SK-N-SH treated with all-trans-retinoic acid at 6 μM for 48 hours (cell line): ENCODE data around the gene SMIM13.

Experiments used
- ATAC-seq: fragments of 200-7000 bp; cut with Tn5 transposase; 3 replicates; pipeline ENCODE4 v1.9.1; 2020; ENCODE audit warnings: mild to moderate bottlenecking, moderate library complexity
- ARNTL ChIP-seq: fragments of 450-650 bp; formaldehyde crosslinking; IDR thresholded peaks from 2 replicates; pipeline ENCODE4 v1.5.0; 2020; ENCODE audit warnings: low read depth, mild to moderate bottlenecking, moderate library complexity, borderline replicate concordance
- BACH2 ChIP-seq: fragments of 250-450 bp; sonication (Bioruptor Pico); IDR thresholded peaks from 2 replicates; pipeline ENCODE4 v1.9.0; 2021; ENCODE audit warnings: mild to moderate bottlenecking, borderline replicate concordance
- CSDC2 ChIP-seq: fragments of 250-450 bp; sonication (Bioruptor Pico); IDR thresholded peaks from 2 replicates; pipeline ENCODE4 v1.5.0; 2020; ENCODE audit warnings: mild to moderate bottlenecking, moderate library complexity
- GLIS3 ChIP-seq: fragments of 250-450 bp; sonication (Bioruptor Pico); IDR thresholded peaks from 2 replicates; pipeline ENCODE4 v1.5.0; 2020; ENCODE audit warnings: mild to moderate bottlenecking, moderate library complexity
- OSR1 ChIP-seq: fragments of 250-450 bp; sonication (Bioruptor Pico); IDR thresholded peaks from 2 replicates; pipeline ENCODE4 v1.8.0; 2022; ENCODE audit warnings: moderate library complexity, mild to moderate bottlenecking, inconsistent platforms
- RARB ChIP-seq: fragments of 250-450 bp; sonication (Bioruptor Pico); IDR thresholded peaks from 2 replicates; pipeline ENCODE4 v1.8.0; 2021; ENCODE audit warnings: mild to moderate bottlenecking, moderate library complexity
- SNAI2 ChIP-seq: fragments of 250-450 bp; sonication (Bioruptor Pico); IDR thresholded peaks from 2 replicates; pipeline ENCODE4 v1.5.0; 2020; ENCODE audit warnings: mild to moderate bottlenecking, moderate library complexity
- ZFP3 ChIP-seq: fragments of 250-450 bp; sonication (Bioruptor Pico); IDR thresholded peaks from 2 replicates; pipeline ENCODE4 v1.5.0; 2020; ENCODE audit warnings: mild to moderate bottlenecking, moderate library complexity
- ZFP30 ChIP-seq: fragments of 450-650 bp; formaldehyde crosslinking; IDR thresholded peaks from 2 replicates; pipeline ENCODE4 v1.5.0; 2022; ENCODE audit warnings: mild to moderate bottlenecking, moderate library complexity
- ZNF70 ChIP-seq: fragments of 450-650 bp; formaldehyde crosslinking; IDR thresholded peaks from 2 replicates; pipeline ENCODE4 v1.5.0; 2020; ENCODE audit warnings: mild to moderate bottlenecking, moderate library complexity
- ZNF8 ChIP-seq: fragments of 450-650 bp; formaldehyde crosslinking; IDR thresholded peaks from 2 replicates; pipeline ENCODE4 v1.5.0; 2020; ENCODE audit warnings: mild to moderate bottlenecking, moderate library complexity
- TF ChIP-seq, protein P1 (sequence below): fragments of 250-450 bp; sonication (Bioruptor Pico); IDR thresholded peaks from 2 replicates; pipeline ENCODE4 v1.5.0; 2020; ENCODE audit warnings: mild to moderate bottlenecking, moderate library complexity
- TF ChIP-seq, protein P2 (sequence below): fragments of 250-450 bp; sonication (Bioruptor Pico); IDR thresholded peaks from 2 replicates; pipeline ENCODE4 v1.5.1; 2020; ENCODE audit warnings: low read depth, mild to moderate bottlenecking, moderate library complexity
- TF ChIP-seq, protein P3 (sequence below): fragments of 250-450 bp; sonication (Bioruptor Pico); IDR thresholded peaks from 2 replicates; pipeline ENCODE4 v1.8.0; 2021; ENCODE audit warnings: low read depth, mild to moderate bottlenecking, moderate library complexity, borderline replicate concordance
- TF ChIP-seq, protein P4 (sequence below): fragments of 250-450 bp; sonication (Bioruptor Pico); IDR thresholded peaks from 2 replicates; pipeline ENCODE4 v1.5.1; 2021; ENCODE audit warnings: mild to moderate bottlenecking, moderate library complexity
- TF ChIP-seq, protein P5 (sequence below): fragments of 250-450 bp; sonication (Bioruptor Pico); IDR thresholded peaks from 2 replicates; pipeline ENCODE4 v1.8.0; 2020; ENCODE audit warnings: mild to moderate bottlenecking, moderate library complexity, borderline replicate concordance

The SMIM13 gene

DNA sequence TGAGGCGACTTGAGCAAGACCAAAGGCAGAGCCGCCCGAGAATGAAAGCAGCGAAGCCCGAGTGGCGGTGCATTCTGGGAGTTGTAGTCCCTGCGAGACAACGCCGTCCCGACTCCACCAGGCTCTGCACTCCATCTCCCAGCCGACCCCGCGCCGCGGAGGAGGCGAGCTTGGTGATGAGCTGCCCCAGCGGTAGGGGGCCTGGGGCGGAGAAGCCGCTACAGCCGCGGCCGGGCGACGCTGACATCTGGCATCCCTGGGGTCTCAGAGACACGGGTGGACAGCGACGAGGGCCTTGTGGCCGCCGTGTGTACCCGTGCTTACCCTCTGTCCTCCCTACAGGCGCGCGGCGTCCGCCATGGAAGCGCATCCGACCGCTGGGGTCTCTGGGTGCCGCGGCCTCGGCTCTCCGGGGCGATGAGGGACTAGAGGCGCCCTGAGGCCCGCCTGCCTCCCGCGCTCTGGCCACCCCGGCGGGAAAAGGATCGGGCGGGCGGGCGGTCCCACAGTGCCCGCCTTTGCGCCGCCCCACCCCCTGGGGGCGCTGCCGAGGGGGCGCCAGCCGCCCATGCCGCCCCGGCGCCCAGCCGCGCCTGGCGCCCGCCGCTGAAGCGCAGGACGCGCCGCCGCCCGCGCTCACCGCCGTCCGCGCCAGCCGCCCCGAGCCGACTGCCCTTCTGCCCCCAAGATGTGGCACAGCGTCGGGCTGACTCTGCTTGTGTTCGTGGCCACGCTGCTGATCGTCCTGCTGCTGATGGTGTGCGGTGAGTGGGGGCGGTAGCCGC is at the start of gene SMIM13:
Gene SMIM13, plus strand, starts transcription at position 209 of the 785 bp plus-strand sequence. Its CDS starts 480 bp downstream, at position 689.
- peak; percentile 97 for ATAC-seq
- 0 out of 2 replicates have a peak, but pooled peaks have one; percentile 53 for TF ChIP-seq ZFP3 (CRISPR knock-in tag)
- 0 out of 2 replicates have a peak, but pooled peaks have one; percentile 32 for TF ChIP-seq GLIS3 (CRISPR knock-in tag)
- TF ChIP-seq, protein P1, sequence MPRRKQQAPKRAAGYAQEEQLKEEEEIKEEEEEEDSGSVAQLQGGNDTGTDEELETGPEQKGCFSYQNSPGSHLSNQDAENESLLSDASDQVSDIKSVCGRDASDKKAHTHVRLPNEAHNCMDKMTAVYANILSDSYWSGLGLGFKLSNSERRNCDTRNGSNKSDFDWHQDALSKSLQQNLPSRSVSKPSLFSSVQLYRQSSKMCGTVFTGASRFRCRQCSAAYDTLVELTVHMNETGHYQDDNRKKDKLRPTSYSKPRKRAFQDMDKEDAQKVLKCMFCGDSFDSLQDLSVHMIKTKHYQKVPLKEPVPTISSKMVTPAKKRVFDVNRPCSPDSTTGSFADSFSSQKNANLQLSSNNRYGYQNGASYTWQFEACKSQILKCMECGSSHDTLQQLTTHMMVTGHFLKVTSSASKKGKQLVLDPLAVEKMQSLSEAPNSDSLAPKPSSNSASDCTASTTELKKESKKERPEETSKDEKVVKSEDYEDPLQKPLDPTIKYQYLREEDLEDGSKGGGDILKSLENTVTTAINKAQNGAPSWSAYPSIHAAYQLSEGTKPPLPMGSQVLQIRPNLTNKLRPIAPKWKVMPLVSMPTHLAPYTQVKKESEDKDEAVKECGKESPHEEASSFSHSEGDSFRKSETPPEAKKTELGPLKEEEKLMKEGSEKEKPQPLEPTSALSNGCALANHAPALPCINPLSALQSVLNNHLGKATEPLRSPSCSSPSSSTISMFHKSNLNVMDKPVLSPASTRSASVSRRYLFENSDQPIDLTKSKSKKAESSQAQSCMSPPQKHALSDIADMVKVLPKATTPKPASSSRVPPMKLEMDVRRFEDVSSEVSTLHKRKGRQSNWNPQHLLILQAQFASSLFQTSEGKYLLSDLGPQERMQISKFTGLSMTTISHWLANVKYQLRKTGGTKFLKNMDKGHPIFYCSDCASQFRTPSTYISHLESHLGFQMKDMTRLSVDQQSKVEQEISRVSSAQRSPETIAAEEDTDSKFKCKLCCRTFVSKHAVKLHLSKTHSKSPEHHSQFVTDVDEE (CRISPR knock-in tag) = peak; percentile 54; the same call in 1 of the 2 replicates
- TF ChIP-seq, protein P2, sequence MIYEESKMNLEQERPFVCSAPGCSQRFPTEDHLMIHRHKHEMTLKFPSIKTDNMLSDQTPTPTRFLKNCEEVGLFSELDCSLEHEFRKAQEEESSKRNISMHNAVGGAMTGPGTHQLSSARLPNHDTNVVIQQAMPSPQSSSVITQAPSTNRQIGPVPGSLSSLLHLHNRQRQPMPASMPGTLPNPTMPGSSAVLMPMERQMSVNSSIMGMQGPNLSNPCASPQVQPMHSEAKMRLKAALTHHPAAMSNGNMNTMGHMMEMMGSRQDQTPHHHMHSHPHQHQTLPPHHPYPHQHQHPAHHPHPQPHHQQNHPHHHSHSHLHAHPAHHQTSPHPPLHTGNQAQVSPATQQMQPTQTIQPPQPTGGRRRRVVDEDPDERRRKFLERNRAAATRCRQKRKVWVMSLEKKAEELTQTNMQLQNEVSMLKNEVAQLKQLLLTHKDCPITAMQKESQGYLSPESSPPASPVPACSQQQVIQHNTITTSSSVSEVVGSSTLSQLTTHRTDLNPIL (CRISPR knock-in tag) = no peak
- TF ChIP-seq ZFP30 (CRISPR knock-in tag) = peak; percentile 15; the same call in 1 of the 2 replicates
- TF ChIP-seq BACH2 (CRISPR knock-in tag) = no peak
- no peak; the same call in 1 of the 2 replicates for TF ChIP-seq SNAI2 (CRISPR knock-in tag)
- TF ChIP-seq CSDC2 (CRISPR knock-in tag) = no peak
- TF ChIP-seq, protein P3, sequence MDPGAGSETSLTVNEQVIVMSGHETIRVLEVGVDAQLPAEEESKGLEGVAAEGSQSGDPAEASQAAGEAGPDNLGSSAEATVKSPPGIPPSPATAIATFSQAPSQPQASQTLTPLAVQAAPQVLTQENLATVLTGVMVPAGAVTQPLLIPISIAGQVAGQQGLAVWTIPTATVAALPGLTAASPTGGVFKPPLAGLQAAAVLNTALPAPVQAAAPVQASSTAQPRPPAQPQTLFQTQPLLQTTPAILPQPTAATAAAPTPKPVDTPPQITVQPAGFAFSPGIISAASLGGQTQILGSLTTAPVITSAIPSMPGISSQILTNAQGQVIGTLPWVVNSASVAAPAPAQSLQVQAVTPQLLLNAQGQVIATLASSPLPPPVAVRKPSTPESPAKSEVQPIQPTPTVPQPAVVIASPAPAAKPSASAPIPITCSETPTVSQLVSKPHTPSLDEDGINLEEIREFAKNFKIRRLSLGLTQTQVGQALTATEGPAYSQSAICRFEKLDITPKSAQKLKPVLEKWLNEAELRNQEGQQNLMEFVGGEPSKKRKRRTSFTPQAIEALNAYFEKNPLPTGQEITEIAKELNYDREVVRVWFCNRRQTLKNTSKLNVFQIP (CRISPR knock-in tag) = no peak
- no peak for TF ChIP-seq OSR1 (CRISPR knock-in tag)
- no peak for TF ChIP-seq ARNTL (CRISPR knock-in tag)
- TF ChIP-seq, protein P4, sequence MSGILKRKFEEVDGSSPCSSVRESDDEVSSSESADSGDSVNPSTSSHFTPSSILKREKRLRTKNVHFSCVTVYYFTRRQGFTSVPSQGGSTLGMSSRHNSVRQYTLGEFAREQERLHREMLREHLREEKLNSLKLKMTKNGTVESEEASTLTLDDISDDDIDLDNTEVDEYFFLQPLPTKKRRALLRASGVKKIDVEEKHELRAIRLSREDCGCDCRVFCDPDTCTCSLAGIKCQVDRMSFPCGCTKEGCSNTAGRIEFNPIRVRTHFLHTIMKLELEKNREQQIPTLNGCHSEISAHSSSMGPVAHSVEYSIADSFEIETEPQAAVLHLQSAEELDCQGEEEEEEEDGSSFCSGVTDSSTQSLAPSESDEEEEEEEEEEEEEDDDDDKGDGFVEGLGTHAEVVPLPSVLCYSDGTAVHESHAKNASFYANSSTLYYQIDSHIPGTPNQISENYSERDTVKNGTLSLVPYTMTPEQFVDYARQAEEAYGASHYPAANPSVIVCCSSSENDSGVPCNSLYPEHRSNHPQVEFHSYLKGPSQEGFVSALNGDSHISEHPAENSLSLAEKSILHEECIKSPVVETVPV (CRISPR knock-in tag) = no peak
- TF ChIP-seq ZNF8 (CRISPR knock-in tag) = 0 out of 2 replicates have a peak, but pooled peaks have one; percentile 9
- TF ChIP-seq, protein P5, sequence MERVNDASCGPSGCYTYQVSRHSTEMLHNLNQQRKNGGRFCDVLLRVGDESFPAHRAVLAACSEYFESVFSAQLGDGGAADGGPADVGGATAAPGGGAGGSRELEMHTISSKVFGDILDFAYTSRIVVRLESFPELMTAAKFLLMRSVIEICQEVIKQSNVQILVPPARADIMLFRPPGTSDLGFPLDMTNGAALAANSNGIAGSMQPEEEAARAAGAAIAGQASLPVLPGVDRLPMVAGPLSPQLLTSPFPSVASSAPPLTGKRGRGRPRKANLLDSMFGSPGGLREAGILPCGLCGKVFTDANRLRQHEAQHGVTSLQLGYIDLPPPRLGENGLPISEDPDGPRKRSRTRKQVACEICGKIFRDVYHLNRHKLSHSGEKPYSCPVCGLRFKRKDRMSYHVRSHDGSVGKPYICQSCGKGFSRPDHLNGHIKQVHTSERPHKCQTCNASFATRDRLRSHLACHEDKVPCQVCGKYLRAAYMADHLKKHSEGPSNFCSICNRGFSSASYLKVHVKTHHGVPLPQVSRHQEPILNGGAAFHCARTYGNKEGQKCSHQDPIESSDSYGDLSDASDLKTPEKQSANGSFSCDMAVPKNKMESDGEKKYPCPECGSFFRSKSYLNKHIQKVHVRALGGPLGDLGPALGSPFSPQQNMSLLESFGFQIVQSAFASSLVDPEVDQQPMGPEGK = no peak

DNA sequence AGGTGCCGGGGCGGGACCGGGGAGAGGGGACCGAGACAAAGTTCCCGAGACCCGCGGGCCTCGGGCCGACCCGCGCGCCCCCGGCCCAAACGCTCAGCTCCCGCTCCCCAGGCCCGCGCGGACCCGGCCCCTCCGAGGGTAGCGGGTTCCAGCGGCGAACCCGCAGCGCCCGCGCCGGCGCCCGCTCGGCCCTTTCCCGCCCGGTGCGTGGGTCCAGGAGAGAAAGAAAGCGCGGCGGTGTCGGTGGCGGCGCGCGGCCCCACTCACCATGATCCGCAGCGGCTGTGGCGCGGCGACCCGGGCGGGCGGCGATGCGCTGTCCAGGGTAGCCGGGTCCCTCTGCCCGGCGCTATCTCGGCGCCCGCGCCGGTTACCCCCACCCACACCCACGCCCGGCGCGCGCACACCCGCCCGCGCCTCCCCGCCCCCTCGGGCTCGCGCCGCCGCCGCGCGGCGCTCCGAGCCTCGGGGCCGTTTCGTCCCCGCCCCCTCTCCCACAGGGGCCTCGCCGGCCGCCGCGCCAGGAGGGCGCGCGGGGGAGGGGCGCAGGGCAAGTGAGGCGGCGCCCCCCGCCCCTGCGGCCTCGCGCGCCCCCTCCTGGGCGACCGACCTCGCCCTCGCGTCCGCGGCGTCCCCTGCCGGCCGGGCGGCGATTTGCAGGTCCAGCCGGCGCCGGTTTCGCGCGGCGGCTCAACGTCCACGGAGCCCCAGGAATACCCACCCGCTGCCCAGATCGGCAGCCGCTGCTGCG is 49.5 kb upstream of the SMIM13 start, which contains the start of gene ELOVL2:
Gene ELOVL2, minus strand, starts transcription at position 345 of the 751 bp plus-strand sequence. Its CDS starts 75 bp downstream, at position 270.
- ATAC-seq = peak; percentile 88
- 0 out of 2 replicates have a peak, but pooled peaks have one; percentile 41 for TF ChIP-seq SNAI2 (CRISPR knock-in tag)
- TF ChIP-seq, protein P1 (CRISPR knock-in tag) = peak; percentile 36; the same call in 1 of the 2 replicates
- no peak for TF ChIP-seq ZNF70
- TF ChIP-seq ZNF8 (CRISPR knock-in tag) = peak; percentile 40; the same call in 1 of the 2 replicates
- no peak for TF ChIP-seq RARB (CRISPR knock-in tag)
- no peak for TF ChIP-seq ARNTL (CRISPR knock-in tag)
